GM19025 (cell line): Measurements from ENCODE around the gene CEACAM16.

Experiments used
- ATAC-seq: cut with Tn5 transposase; IDR thresholded peaks from one replicate; pipeline ENCODE4 v1.9.1; 2021; ENCODE audit warnings: mild to moderate bottlenecking, low read depth, moderate library complexity; ENCODE audit not compliant: unreplicated experiment

CEACAM16 gene

GRCh38 chr19:44722131-44723121, 23.5 kb downstream of the CEACAM16 start:
- ATAC-seq = no peak

DNA sequence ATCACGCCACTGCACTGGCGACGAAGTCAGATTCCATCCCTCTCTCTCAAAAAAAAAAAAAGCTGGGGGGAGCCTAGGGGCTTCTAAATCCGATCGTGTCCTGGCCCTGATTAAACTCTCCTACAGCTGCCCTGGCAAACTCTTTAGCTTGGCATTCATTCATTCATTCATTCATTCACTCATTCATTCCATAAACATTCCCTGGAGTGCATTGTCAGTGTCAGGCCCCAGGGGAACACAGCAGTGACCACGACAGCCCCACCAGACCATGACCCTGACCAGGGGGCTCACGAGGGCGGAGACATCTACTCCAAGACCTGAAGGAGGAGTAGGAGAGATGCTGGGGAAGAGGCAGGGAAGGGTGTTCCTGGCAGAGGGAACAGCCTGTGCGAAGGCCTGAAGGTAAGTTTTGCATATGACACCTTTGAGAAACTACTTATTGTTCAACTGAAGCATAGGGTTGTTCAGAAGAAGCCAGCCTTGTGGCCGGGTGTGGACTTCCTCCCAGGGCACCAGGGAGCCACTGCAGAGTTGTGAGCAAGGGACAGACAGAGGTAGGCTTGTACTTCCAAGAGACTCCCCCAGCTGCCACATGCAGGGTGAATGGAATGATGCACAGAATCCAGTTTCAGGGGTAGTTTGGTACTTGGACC, 24.5 kb downstream of the CEACAM16 start:
- peak; percentile 24 for ATAC-seq

- peak; percentile 51 for ATAC-seq
These were observed 25.0 kb downstream of the CEACAM16 start for GRCh38 chr19:44723952-44724319.

- ATAC-seq = peak; percentile 44
These were observed 26.3 kb downstream of the CEACAM16 start for GRCh38 chr19:44725251-44725650.

DNA sequence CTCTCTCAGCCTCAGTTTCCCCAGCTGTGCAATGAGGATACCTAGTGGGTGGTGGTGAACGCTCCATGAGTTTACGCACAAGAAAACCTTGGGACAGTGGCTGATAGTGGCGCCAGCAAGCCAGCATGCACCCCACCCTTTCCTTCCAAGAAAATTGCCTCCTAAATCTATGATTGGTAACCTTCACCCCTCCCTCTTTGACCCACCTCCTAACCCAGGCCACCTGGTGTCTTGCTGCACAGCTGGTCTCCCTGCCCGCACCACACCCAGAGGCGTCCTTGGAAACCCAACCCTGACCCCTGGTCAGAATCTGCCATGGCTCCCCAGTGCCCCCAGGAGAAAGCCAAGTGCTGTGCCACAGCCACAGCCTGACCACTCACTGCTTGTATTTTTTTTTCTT, 26.7 kb downstream of the CEACAM16 start:
- ATAC-seq = no peak

- no peak for ATAC-seq
These were observed 27.5 kb downstream of the CEACAM16 start for GRCh38 chr19:44726465-44726864.

- no peak for ATAC-seq
These were observed 29.2 kb downstream of the CEACAM16 start for GRCh38 chr19:44728178-44728577.

- no peak for ATAC-seq
These were observed 30.6 kb downstream of the CEACAM16 start for GRCh38 chr19:44729516-44730033.

DNA sequence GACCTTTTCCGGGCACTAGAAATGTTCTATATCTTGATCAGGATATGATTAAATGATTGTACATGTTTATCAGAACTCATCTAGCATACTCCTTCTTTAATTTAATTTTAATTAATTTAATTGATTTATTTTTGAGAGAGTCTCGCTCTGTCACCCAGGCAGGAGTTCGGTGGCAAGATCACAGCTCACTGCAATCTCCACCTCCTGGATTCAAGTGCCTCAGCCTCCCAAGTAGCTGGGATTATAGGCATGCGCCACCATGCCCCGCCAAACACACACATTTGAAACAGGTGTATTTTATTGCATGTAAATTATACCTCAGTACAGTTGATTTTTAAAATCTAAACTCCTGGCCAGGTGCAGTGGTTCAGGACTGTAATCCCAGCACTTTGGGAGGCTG, 32.1 kb downstream of the CEACAM16 start:
- ATAC-seq = no peak

GRCh38 chr19:44731622-44732021, 32.7 kb downstream of the CEACAM16 start:
- ATAC-seq = no peak

DNA sequence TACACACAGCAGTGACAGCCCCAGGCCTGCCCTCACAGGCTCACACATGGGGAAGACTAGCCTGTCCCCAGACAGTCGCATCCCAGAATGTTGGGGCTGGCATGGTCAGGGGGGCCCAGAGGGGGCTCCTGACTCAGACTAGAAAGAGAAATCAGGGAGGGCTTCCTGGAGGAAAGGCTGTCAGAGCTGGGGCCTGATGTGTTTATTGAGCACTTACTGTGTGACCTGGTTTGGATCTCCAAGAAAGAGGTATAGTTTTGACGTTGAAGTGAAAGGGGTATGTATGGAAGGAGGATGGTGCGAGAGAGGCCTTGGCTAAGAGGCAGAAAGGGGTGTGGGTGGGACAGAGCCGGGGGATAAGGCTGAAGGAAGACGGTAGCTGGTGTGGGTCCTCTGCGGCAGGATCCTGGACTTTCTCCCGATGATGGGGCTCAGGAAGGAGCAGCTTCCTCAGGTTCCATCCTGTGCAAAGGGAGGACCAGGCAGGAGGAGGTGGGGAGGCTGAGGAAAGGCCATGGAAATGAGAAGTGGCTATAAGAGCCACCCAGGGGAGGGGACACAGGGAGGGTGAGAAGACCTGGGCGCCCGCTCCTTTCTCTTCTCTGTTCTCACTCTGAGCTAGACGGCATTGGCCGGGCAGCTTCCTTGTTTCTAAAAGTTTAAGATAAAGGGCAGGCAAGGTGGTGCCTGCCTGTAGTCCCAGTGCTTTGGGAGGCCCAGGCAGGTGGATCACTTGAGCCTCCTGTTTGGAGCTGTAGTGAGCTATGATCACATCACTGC, 33.5 kb downstream of the CEACAM16 start:
- no peak for ATAC-seq

DNA sequence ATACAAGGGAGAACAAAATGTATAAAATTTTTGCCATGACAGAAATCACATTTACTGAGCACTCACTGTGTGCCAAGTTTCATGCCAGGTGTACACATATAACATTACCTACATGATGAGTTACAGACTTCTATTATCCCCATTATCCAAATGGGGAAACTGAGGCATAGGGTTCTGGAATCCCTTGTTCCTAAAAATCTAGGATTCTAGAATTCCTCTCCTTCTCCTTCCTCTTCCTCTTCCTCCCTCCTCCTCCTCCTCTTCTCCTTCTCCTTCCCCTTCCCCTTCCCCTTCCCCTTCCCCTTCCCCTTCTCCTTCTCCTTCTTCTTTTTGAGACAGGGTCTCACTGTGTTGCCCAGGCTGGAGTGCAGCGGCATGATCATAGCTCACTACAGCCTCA, 35.4 kb downstream of the CEACAM16 start:
- ATAC-seq = no peak

DNA sequence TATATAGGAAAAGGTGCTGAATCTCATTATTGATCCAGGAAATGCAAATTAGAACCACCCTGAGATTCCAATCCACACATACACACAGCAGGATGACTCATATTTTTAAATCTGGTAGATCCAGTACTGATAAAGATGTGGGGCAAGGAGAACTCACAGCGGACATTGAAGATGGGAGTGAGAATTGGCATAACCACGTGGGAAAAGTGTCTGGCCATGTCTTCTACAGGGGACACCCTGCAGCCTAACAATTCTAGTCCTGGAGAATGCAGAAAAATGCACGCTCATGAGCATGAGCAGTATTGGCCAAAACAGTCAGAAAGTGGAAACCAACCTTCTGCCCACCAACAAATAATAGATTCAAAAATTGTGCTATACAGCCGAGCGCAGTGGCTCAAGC, 36.1 kb downstream of the CEACAM16 start:
- ATAC-seq = no peak

GRCh38 chr19:44737238-44738071, 38.5 kb downstream of the CEACAM16 start:
- ATAC-seq = no peak

- ATAC-seq = no peak
These were observed 39.2 kb downstream of the CEACAM16 start for GRCh38 chr19:44738136-44738535.

DNA sequence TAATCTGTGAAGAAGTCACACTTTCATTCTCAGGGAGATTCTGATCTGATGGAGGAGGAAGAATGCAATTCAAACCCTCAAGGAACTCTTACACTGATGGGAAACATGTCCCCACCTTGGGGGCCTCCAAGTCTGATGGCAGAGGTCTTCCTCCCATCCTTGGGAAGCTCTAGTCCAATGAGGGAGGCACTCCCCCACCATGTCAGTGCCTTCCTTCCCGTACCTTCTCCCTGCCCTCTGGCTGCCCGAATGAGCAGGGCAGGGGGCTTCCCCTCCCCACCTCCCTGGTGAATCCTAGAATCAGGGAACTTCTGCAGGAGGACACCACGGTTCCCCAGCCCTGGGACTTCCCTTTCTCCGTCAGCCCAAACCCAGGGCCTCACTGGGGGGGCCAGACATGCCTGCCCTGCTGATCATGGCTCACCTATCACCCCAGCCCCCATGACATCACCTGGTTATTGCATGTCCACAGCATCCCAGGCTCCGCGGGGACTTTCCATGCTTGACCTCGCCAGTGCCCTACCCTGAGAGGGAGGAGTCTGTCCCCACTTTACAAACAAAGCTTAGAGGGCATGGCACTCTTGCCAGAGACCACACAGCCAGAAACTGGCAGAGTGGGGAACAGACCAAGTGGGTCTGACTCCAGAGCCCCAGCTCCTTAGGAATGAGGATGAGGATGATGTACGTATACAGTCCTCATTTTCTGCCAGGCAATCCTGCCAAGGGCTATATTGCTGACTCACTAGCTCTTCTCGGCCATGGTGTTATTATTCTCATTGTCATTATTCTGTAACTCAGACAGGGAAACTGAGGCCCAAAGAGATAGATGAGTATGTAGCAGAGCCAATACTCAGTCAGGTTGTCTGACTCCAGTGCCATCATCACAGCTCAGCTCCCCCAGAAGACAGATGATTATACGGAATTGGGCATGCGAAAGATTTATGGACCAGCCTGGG, 39.9 kb downstream of the CEACAM16 start:
- peak; percentile 66 for ATAC-seq

DNA sequence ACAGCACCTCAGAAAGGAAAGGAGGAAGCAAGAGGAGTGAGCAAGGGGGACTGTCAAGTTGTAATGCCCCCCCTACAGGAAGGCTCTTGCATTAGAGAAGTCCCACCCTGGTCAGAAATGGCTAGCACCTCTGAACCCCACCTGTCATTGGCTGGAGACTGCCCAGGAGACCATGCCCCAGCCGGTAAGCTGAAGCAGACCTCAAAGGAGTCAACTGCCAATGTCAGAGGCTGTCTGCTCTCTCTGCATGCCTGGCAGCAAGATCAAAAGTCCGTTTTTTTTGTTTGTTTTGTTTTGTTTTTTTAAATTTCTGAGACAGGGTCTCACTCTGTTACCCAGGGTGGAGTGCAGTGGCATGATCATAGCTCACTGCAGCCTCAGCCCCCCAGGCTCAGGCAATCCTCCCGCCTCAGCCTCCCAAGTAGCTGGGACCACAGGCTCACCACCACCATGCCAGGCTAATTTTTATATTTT, 41.4 kb downstream of the CEACAM16 start:
- no peak for ATAC-seq

- no peak for ATAC-seq
These were observed 42.3 kb downstream of the CEACAM16 start for GRCh38 chr19:44741258-44741731.
